ENCODE results near the gene UIMC1.

Gene UIMC1

DNA sequence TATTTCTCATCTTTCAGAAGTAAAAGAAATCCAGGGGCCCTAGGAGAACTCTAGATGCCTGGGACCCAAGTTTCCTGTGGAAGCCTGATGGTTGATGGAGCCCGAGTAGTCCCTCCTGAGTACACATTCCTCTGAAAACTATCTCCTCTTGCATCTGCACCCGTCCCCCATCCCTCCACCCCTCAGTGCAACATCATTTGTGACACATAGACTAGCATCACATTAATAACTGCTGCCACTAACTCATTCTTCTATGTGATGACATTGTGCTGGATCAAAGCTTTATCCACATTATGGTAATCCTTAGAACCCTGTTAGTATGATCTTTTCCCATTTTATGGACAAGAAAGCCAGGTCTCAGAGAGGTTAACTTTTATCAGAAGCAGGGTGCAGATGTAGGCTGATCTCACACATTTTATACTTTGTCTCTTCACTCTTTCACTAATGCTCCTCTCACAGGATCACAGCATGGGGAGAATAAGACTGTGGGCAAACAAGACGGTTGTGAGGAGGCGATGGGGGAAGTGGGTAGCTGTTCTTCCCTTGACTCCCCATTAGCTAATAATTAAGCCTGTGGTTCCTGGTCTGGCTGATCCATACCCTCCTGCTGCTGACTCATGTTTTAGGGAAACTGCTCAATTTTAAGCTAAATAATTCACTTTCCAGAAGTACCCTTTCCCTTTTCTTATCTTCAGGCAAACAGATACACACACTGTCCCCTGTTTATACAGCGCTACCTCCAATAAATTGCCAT lies 103.5 kb downstream of the UIMC1 start:
- TF ChIP-seq, protein P1, sequence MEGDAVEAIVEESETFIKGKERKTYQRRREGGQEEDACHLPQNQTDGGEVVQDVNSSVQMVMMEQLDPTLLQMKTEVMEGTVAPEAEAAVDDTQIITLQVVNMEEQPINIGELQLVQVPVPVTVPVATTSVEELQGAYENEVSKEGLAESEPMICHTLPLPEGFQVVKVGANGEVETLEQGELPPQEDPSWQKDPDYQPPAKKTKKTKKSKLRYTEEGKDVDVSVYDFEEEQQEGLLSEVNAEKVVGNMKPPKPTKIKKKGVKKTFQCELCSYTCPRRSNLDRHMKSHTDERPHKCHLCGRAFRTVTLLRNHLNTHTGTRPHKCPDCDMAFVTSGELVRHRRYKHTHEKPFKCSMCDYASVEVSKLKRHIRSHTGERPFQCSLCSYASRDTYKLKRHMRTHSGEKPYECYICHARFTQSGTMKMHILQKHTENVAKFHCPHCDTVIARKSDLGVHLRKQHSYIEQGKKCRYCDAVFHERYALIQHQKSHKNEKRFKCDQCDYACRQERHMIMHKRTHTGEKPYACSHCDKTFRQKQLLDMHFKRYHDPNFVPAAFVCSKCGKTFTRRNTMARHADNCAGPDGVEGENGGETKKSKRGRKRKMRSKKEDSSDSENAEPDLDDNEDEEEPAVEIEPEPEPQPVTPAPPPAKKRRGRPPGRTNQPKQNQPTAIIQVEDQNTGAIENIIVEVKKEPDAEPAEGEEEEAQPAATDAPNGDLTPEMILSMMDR (IDR thresholded peaks at IDR 0.05; ENCODE audit: low read depth, low read length), result no peak
- no peak overlapping the region for H3K4me3 ChIP-seq (ENCODE audit: low read depth, low read length)

DNA sequence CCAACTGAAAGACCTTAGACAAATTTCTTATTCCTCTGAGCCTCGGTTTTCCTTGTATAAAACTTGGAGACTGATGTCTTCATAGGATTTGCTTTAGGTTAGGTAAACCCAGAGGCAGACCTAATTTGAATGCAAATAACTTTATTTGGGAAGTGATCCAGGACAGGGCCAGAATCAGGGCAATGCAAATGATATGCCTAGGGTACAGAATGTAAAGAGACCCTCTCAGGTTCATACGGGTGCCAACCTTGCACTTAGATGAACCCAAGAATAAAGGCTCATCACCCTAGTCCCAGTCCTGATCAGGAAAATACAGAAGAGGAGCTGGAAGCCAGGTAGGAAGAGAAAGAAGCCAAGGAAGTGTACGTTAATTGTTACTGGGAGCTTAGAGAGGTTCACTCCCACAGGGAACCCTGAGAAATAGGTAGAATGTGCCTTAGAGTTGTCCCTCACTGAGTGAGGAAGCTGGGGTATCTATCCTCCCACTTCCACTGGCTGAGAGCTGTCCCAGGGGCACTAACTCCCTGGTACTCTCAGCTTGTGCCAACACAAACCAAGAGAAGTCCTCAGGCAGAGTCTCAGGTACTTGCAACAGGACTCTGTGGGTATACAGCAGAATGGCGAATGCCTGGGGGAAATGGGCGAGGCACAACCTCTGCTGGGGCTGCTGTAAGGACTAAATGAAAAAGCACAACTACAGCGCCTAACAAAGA lies 104.3 kb downstream of the UIMC1 start:
- H3K4me3 ChIP-seq (ENCODE audit: low read depth, low read length), result no peak overlapping the region
- TF ChIP-seq, protein P1 (IDR thresholded peaks at IDR 0.05; ENCODE audit: low read depth, low read length), result no peak

DNA sequence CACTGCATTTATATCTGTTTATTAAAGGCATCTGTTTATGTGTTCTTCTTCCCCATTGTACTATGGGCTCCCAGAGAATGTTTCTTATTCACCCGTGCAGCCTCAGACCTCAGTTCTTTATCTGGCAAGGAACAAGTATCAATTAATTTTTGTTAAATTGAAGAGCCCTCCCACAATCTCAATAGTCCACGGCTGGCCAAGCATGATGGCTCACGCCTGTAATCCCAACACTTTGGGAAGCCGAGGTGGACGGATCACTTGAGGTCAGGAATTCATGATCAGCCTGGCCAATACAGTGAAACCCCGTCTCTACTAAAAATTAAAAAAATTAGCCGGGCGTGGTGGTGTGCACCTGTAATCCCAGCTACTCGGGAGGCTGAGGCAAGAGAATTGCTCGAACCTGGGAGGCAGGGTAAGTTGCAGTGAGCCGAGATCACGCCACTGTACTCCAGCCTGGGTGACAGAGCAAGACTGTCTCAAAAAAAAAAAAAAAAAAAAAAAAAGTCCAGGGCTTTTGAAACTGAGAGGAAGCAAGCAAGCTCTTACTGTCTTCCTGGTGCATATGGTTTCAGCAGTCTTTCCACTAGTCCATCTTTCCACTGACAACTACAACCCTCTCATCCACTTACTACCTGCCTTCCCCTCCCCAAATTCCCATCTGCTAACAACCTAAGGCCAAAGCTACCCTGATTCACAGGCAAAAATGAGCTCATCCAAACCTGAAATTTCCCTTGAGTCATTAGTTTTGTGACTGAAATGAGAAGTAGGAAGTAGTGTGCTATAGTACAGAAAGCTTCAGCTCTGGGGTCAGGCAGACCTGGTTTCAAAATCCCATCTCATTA lies 105.1 kb downstream of the UIMC1 start:
- H3K4me3 ChIP-seq (ENCODE audit: low read depth, low read length), result no peak overlapping the region
- TF ChIP-seq, protein P1 (IDR thresholded peaks at IDR 0.05; ENCODE audit: low read depth, low read length), result no peak

DNA sequence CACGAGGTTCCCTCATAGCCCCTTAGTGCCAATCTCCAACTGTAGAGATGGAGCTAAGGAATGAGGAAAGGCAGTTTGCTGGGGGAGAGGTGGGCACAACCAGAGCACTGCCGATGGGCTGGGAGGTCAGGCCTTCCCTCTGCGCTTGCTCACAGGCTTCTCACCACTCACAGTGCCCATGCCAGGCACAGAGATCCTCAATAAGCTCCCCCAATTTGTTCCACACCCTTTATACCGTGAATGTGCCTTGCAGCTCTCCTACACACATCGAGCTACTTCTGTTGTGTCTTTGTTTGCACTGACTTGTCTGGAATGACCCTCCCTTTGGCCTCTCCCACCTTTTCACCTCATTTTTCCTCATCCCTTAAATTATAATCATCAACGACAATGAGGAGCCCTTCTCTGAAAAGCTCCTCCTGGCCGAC lies 105.8 kb downstream of the UIMC1 start:
- no peak overlapping the region for H3K4me3 ChIP-seq (ENCODE audit: low read depth, low read length)
- TF ChIP-seq, protein P1 (IDR thresholded peaks at IDR 0.05; ENCODE audit: low read depth, low read length), result no peak

DNA sequence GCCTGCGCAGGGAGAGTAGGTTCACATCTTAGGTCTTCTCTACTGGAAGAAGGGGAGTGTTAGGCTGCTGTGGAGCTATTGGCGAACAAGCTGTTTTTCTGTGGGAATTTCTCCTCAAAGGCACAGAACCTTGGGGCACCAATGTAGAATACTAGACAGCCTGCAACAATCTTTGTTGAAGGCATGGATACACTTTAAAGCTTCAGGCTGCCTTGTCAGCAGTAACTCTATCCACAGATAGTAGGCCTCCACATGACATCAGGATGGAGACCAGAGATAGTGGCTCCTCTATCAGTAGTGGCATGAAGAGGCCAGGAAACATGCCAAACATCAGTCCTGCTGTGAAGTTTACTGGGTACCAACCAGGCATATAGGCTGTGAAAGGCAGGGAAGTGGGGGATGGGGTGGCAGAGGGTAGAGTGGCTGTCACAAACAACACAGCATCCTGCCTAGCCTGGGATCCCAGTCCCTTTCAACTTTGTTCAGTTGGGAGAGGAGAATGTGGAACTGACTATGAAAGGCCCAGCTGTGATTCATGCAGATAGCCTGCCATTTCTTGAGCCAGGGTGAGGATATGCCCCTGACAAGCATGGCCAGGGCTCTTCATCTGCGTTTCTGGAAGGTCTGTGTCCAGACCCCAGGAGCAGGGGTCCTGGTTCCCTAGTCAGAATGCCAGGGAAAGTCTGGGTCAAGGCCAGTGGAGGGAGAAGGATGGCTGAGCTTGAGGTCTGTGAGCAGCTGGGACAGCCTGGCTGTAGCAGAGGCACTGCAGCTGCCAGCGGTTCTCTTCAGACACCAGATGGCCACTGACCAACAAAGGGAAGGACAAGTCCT lies 106.4 kb downstream of the UIMC1 start:
- H3K4me3 ChIP-seq (ENCODE audit: low read depth, low read length), result no peak overlapping the region
- TF ChIP-seq, protein P1 (IDR thresholded peaks at IDR 0.05; ENCODE audit: low read depth, low read length), result no peak

DNA sequence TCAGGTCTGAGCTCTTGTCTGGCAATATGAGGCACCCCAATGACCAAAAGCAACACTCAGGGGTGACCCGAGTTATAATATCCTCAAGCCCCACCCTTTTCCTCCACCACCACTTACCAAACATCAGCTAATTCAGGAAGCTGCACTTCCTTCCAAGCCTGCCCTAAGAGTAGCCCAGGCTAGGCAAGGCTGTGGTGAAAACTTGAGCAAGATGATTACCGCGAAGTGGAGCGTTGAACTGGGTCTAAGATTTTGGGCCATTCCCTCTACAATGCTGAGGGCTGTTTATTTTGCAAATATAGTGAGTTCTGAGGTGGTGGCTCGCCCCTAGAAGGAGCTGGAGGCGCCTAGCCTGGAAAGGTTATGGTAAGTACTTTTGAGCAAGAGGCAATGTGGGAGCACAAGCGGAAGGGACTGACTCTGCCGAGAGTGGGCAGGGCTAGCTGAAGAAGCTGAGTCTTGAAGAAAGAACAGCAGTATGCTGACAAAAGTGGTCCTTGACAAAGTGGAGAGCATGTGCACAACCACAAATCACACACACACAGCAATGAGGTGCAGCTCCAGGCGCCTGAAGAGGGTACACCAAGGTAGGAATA lies 107.2 kb downstream of the UIMC1 start, which contains the start of gene HK3:
Gene HK3, minus strand, starts transcription at position 51 of the 596 bp plus-strand sequence. CDS start 3,187 bp downstream, outside the sequence.
- TF ChIP-seq, protein P1 (IDR thresholded peaks at IDR 0.05; ENCODE audit: low read depth, low read length), result no peak
- no peak within 1 kb of the TSS for H3K4me3 ChIP-seq (ENCODE audit: low read depth, low read length)
